Measurements from ENCODE around the gene ATP8B1.

GRCh38 chr18:57648414-57648813 lies 154.7 kb downstream of the ATP8B1 start:
- TF ChIP-seq CTCF (IDR thresholded peaks at IDR 0.05) (no peak), POLR2AphosphoS5 (IDR thresholded peaks at IDR 0.05) (no peak), POLR2A (IDR thresholded peaks at IDR 0.05) (no peak)
